Mesenchymal stem cell (in vitro differentiated cells and primary cell): ENCODE data around the gene ITK.

ENCODE experiments used
- DNase-seq: peaks from one replicate; pipeline ENCODE4 v3.0.0-alpha.2; 2013
- H2AFZ ChIP-seq: one replicate; pipeline ENCODE4 v1.6.1; 2013; ENCODE audit warnings: low read depth, mild to moderate bottlenecking, control low read depth, inconsistent platforms, low read length, moderate library complexity
- H2AK5ac ChIP-seq: 2 replicates; pipeline ENCODE4 v1.6.1; 2013; ENCODE audit warnings: low read length, moderate library complexity, mild to moderate bottlenecking, inconsistent platforms; ENCODE audit not compliant: severe bottlenecking
- H2BK120ac ChIP-seq: one replicate; pipeline ENCODE4 v1.6.1; 2013; ENCODE audit warnings: low read depth, mild to moderate bottlenecking, inconsistent platforms, low read length, moderate library complexity
- H2BK12ac ChIP-seq, 2 experiments: one replicate each; pipeline ENCODE4 v1.6.1; 2013; ENCODE audit warnings: inconsistent platforms in 2 of 2, low read length in 2 of 2, mild to moderate bottlenecking in 2 of 2, moderate library complexity in 2 of 2, control low read depth in 1 of 2
- H2BK15ac ChIP-seq: one replicate; pipeline ENCODE4 v1.6.1; 2013; ENCODE audit warnings: mild to moderate bottlenecking, low read depth, inconsistent platforms; ENCODE audit not compliant: poor library complexity, severe bottlenecking
- H2BK5ac ChIP-seq: 2 replicates; pipeline ENCODE4 v1.6.1; 2013; ENCODE audit warnings: low read depth, mild to moderate bottlenecking, low read length, control low read depth, inconsistent platforms; ENCODE audit not compliant: poor library complexity, severe bottlenecking
- H3K14ac ChIP-seq, 2 experiments: one replicate each; pipeline ENCODE4 v1.6.1; 2013; ENCODE audit warnings: inconsistent platforms in 2 of 2, low read length in 2 of 2, control low read depth in 1 of 2, mild to moderate bottlenecking in 1 of 2, moderate library complexity in 1 of 2
- H3K18ac ChIP-seq, 2 experiments: one replicate each; pipeline ENCODE4 v1.6.1; 2013; ENCODE audit warnings: inconsistent platforms in 2 of 2, low read length in 2 of 2, control low read depth in 1 of 2, low read depth in 1 of 2, mild to moderate bottlenecking in 1 of 2
- H3K23ac ChIP-seq, 2 experiments: one replicate each; pipeline ENCODE4 v1.6.1; 2013; ENCODE audit warnings: inconsistent platforms in 2 of 2, low read length in 2 of 2, mild to moderate bottlenecking in 2 of 2, moderate library complexity in 2 of 2, control low read depth in 1 of 2
- H3K27ac ChIP-seq: 2 replicates; pipeline ENCODE4 v1.5.1; 2013; ENCODE audit warnings: mild to moderate bottlenecking, moderate library complexity, low read length, control low read depth, inconsistent platforms; ENCODE audit not compliant: poor library complexity, severe bottlenecking
- H3K27me3 ChIP-seq, 2 experiments: 2 replicates each; pipeline versions ENCODE4 v1.6.1 to v1.7.0; 2013; ENCODE audit warnings: low read length in 2 of 2, mild to moderate bottlenecking in 2 of 2, moderate library complexity in 2 of 2, control low read depth in 1 of 2, inconsistent platforms in 1 of 2; ENCODE audit not compliant: control insufficient read depth in 1 of 2, insufficient read depth in 1 of 2
- H3K36me3 ChIP-seq, 2 experiments: 2 replicates each; pipeline versions ENCODE4 v1.6.1 to v1.7.0; 2013; ENCODE audit warnings: low read length in 2 of 2, control low read depth in 1 of 2, inconsistent platforms in 1 of 2, low read depth in 1 of 2, mild to moderate bottlenecking in 1 of 2; ENCODE audit not compliant: insufficient read depth in 2 of 2, control insufficient read depth in 1 of 2
- H3K4ac ChIP-seq, 2 experiments: one replicate each; pipeline ENCODE4 v1.6.1; 2013; ENCODE audit warnings: inconsistent platforms in 2 of 2, low read length in 2 of 2, mild to moderate bottlenecking in 2 of 2, moderate library complexity in 2 of 2, control low read depth in 1 of 2, low read depth in 1 of 2
- H3K4me1 ChIP-seq: 2 replicates; pipeline ENCODE4 v1.6.1; 2013; ENCODE audit warnings: low read depth, low read length, control low read depth; ENCODE audit not compliant: control insufficient read depth, insufficient read depth
- H3K4me2 ChIP-seq: 2 replicates; pipeline ENCODE4 v1.6.1; 2013; ENCODE audit warnings: low read length, mild to moderate bottlenecking, inconsistent platforms; ENCODE audit not compliant: poor library complexity, severe bottlenecking
- H3K4me3 ChIP-seq, 2 experiments: 2 replicates each; pipeline versions ENCODE4 v1.5.1 to v1.7.0; 2013; ENCODE audit warnings: low read length in 2 of 2, mild to moderate bottlenecking in 2 of 2, control low read depth in 1 of 2, low read depth in 1 of 2; ENCODE audit not compliant: insufficient read depth in 1 of 2
- H3K79me1 ChIP-seq: replicated peaks from 2 replicates; pipeline ENCODE4 v1.6.1; 2013; ENCODE audit warnings: mild to moderate bottlenecking, control low read depth, low read length, inconsistent platforms; ENCODE audit not compliant: poor library complexity, severe bottlenecking
- H3K9ac ChIP-seq: 2 replicates; pipeline ENCODE4 v1.7.0; 2013; ENCODE audit warnings: mild to moderate bottlenecking, low read length, moderate library complexity
- H3K9me3 ChIP-seq: 2 replicates; pipeline ENCODE4 v1.7.0; 2013; ENCODE audit warnings: mild to moderate bottlenecking, low read length; ENCODE audit not compliant: control insufficient read depth
- H4K8ac ChIP-seq: one replicate; pipeline ENCODE4 v1.6.1; 2013; ENCODE audit warnings: inconsistent platforms, mild to moderate bottlenecking, low read length, moderate library complexity
- H4K91ac ChIP-seq: one replicate; pipeline ENCODE4 v1.6.1; 2013; ENCODE audit warnings: mild to moderate bottlenecking, low read length, inconsistent platforms
- WGBS: methylation state at CpG from one replicate; pipeline ENCODE4 v1.1.7; 2013; ENCODE audit warnings: mixed read lengths; 5-methylcytosine and 5-hydroxymethylcytosine counted together

Gene ITK

GRCh38 chr5:157165261-157165660 lies 15.4 kb upstream of the ITK start:
- Histone ChIP-seq H2AFZ (no peak overlapping the region), H2AK5ac (no peak overlapping the region), H3K27ac (no peak overlapping the region), H2BK15ac (no peak overlapping the region), H3K36me3 (no peaks in the 10 kb centered on the region), H3K4me3 (no peak overlapping the region), H4K8ac (no peak overlapping the region), H3K4ac (no peak overlapping the region), H2BK120ac (no peak overlapping the region), H2BK5ac (no peak overlapping the region), H3K27me3 (peaks cover 8 to 14% of the 10 kb centered on the region in 2 experiments), H3K79me1 (no peaks in the 10 kb centered on the region), H4K91ac (no peak overlapping the region), H3K9ac (no peak overlapping the region), H3K14ac (no peak overlapping the region), H3K23ac (no peak overlapping the region), H3K9me3 (no peaks in the 10 kb centered on the region), H3K4me2 (no peak overlapping the region), H3K4me1 (no peaks in the 10 kb centered on the region), H2BK12ac (no peak overlapping the region), H3K18ac (no peak overlapping the region)
- 82% methylated on average over 4 of the region's 4 CpGs for WGBS
- DNase-seq = no peak

DNA sequence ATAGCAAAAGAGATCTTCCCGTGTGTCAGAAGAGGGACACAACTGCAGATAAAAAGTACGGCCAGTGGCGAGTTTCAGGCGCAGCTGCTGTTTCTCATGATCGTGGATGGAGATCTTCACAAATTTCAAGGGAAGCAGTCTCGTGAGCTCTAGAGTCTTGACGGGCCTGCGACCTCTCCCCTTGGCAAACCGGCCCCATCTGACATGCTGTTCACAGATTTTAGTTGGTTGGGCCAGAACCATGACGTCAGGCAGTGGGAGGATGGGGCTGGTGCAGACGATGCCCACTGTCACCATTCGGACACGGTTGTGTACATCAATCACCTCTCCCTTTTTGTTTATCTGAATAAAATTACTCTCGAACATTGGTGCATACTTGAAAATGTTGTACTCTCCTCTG lies 15.0 kb upstream of the ITK start:
- no peak overlapping the region for H4K91ac ChIP-seq
- no peaks in the 10 kb centered on the region for H3K79me1 ChIP-seq
- H2BK12ac ChIP-seq = no peak overlapping the region
- no peak overlapping the region for H2AK5ac ChIP-seq
- no peaks in the 10 kb centered on the region for H3K9me3 ChIP-seq
- peaks cover 8 to 14% of the 10 kb centered on the region in 2 experiments for H3K27me3 ChIP-seq
- no peak overlapping the region for H3K4me2 ChIP-seq
- no peak overlapping the region for H3K18ac ChIP-seq
- no peak overlapping the region for H2BK15ac ChIP-seq
- no peak overlapping the region for H2BK120ac ChIP-seq
- no peaks in the 10 kb centered on the region for H3K4me1 ChIP-seq
- no peak overlapping the region for H3K4ac ChIP-seq
- H3K23ac ChIP-seq = no peak overlapping the region
- no peak overlapping the region for H2AFZ ChIP-seq
- no peaks in the 10 kb centered on the region for H3K36me3 ChIP-seq
- no peak overlapping the region for H3K27ac ChIP-seq
- H4K8ac ChIP-seq = no peak overlapping the region
- no peak overlapping the region for H3K4me3 ChIP-seq
- DNase-seq = no peak
- 86% methylated on average over 12 of the region's 14 CpGs for WGBS
- H2BK5ac ChIP-seq = no peak overlapping the region
- H3K14ac ChIP-seq = no peak overlapping the region
- no peak overlapping the region for H3K9ac ChIP-seq

GRCh38 chr5:157166214-157167213 lies 14.1 kb upstream of the ITK start, which contains the start of gene GARIN3:
Gene GARIN3, minus strand, starts transcription at chr5:157166264. Its CDS starts 96 bp downstream, at chr5:157166168.
- Histone ChIP-seq H3K9ac (no peak within 1 kb of the TSS), H3K4me2 (no peak within 1 kb of the TSS), H4K91ac (no peak within 1 kb of the TSS), H3K14ac (no peak within 1 kb of the TSS), H3K27ac (no peak within 1 kb of the TSS), H3K27me3 (peaks cover 8 to 14% of the 10 kb centered on the region in 2 experiments), H2BK5ac (no peak within 1 kb of the TSS), H3K4me1 (no peaks in the 10 kb centered on the region), H3K36me3 (no peaks in the 10 kb centered on the region), H2AK5ac (no peak within 1 kb of the TSS), H2AFZ (no peak within 1 kb of the TSS), H3K4ac (no peak within 1 kb of the TSS), H2BK15ac (no peak within 1 kb of the TSS), H3K23ac (no peak within 1 kb of the TSS), H3K18ac (no peak within 1 kb of the TSS), H3K79me1 (no peaks in the 10 kb centered on the region), H3K4me3 (no peak within 1 kb of the TSS), H4K8ac (no peak within 1 kb of the TSS), H2BK12ac (no peak within 1 kb of the TSS), H2BK120ac (no peak within 1 kb of the TSS), H3K9me3 (no peaks in the 10 kb centered on the region)
- 90% methylated on average over 6 of the region's 7 CpGs for WGBS
- no peak for DNase-seq

DNA sequence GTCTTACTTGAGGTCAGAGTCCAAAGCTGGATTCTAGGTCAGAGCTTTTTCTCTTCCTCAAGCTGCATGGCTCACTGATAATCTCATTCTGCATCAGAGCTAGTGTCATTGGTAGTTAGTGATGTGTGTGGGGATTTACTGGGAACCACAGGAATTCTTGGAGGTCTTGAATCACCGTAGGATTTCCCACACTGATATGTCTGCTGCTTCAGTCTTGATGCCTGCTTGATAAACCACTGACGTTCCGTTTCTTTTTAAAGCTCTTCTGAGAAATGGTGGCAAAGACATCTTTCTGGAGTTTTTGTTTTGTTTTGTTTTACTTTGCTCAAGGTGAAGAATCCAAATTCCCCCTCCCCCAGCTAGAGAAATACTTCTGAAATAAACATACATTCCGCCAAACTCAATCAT lies 13.4 kb upstream of the ITK start:
- Histone ChIP-seq H2BK5ac (no peak overlapping the region), H3K27ac (no peak overlapping the region), H3K4me3 (no peak overlapping the region), H3K4ac (no peak overlapping the region), H3K23ac (no peak overlapping the region), H3K27me3 (peaks cover 8 to 14% of the 10 kb centered on the region in 2 experiments), H3K4me2 (no peak overlapping the region), H3K9me3 (no peaks in the 10 kb centered on the region), H2BK15ac (no peak overlapping the region), H3K79me1 (no peaks in the 10 kb centered on the region), H2BK12ac (no peak overlapping the region), H3K36me3 (no peaks in the 10 kb centered on the region), H4K8ac (no peak overlapping the region), H3K14ac (no peak overlapping the region), H3K18ac (no peak overlapping the region), H3K4me1 (no peaks in the 10 kb centered on the region), H2AK5ac (no peak overlapping the region), H2AFZ (no peak overlapping the region), H3K9ac (no peak overlapping the region), H2BK120ac (no peak overlapping the region), H4K91ac (no peak overlapping the region)
- 64% methylated on average over 2 of the region's 4 CpGs for WGBS
- DNase-seq = peak; percentile 66
